Stimulated activated CD8-positive, alpha-beta memory T cell treated with anti-CD3 and anti-CD28 coated beads, Interleukin-7, amount 100 ng/mL, for 24 hours (primary cell): ENCODE data around the gene SLC30A3.

Experiments used
- DNase-seq: peaks from one replicate; pipeline ENCODE4 v3.0.0-alpha.2; 2020; ENCODE audit warnings: low read depth

Gene SLC30A3

GRCh38 chr2:27204566-27204965 is 58.3 kb downstream of the SLC30A3 start:
- no peak for DNase-seq

- no peak for DNase-seq
These were observed 59.1 kb downstream of the SLC30A3 start for GRCh38 chr2:27203741-27204140.
